Measurements from ENCODE around the gene KRTAP5-2.

The KRTAP5-2 gene

DNA sequence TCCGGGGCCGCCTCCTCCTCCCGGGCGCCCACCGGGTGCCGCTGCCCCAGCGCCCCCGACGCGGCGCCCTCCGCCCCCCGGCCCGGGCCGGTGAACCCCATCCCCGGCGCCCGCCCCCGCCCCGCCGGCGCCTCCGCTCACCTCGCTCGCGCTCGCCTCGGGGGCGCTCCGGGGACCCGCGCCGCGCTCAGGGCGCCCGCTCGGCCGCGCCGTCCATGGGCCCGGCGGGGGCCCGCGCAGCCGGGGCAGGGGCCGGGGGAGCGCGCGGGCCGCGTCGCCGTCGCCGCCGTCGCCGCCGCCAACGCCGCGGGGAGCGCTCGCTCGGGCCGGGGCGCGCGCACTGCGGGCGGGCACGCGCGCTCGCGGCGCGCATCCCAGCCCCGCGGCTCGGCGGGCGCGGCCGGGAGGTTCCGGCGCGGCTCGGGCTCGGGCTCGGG lies 26.3 kb downstream of the KRTAP5-2 start:
- H3K9ac ChIP-seq (ENCODE audit: insufficient read length), result peak overlapping the region; percentile 73

DNA sequence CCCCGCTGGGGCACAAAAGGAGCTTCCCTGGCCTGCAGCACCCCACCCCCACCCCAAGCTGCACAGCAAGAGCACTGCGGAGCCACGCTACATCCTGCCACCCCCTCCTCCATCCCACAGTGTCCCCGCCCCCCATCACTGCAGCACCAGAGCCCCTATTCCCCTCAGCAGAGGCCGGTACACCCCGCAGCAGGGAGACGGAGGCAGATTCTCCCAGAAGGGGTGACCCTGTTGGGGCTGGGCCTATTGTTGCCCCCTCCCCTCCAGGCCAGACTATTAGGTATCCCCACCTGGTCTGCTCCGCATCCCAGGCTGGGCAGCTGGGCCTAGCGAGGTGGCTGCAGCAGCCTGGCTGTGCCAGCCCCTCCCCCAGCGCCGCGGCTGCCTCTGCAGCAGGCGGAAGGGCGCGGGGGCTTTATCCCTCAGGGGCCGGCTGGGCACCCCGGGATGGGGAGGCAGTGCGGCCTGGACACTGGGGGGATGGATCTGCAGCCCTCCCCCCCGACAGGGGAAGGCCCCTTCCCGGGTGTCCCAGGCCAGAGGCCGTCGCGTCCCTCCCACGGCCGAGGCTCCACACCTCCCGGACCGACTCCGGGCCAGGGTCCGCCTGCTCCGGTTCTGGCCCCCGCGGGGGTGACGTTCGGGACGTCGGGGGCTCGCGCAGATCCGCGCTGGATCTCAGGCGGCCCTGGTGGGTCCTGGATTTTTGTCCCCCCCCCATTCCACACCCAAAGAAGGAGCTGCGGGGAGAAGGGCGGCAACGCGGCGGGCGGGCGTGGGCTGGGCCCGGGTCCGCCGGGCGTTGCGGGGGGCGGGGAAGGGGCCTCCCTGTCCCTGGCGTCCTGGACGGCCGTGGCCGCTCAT lies 27.0 kb downstream of the KRTAP5-2 start:
- H3K4me3 ChIP-seq, result peak overlapping the region; percentile 76
- DNase-seq (ENCODE audit: low read depth, low spot score), result no peak
- H3K9me3 ChIP-seq (ENCODE audit: low read depth, low read length), result no peaks in the 10 kb centered on the region
- H3K36me3 ChIP-seq (ENCODE audit: insufficient read depth, low read length), result no peaks in the 10 kb centered on the region
- peak overlapping the region; percentile 73 for H3K9ac ChIP-seq (ENCODE audit: insufficient read length)
- TF ChIP-seq EZH2 (IDR thresholded peaks at IDR 0.05), result no peak
- no peak for TF ChIP-seq FOXP2 (optimal IDR thresholded peaks at IDR 0.05; ENCODE audit: control extremely low read depth, extremely low read length, insufficient read depth)
- no peak for TF ChIP-seq POLR2AphosphoS5 (IDR thresholded peaks at IDR 0.05; ENCODE audit: borderline replicate concordance, low read depth, low read length)
- H3K27ac ChIP-seq, result no peak overlapping the region

More for the DNA sequence above, 26.3 kb downstream of the KRTAP5-2 start:
- Histone ChIP-seq H3K4me3 (peak overlapping the region; percentile 76), H3K9me3 (ENCODE audit: low read depth, low read length) (no peaks in the 10 kb centered on the region), H3K27ac (no peak overlapping the region), H3K36me3 (ENCODE audit: insufficient read depth, low read length) (no peaks in the 10 kb centered on the region)
- TF ChIP-seq FOXP2 (optimal IDR thresholded peaks at IDR 0.05; ENCODE audit: control extremely low read depth, extremely low read length, insufficient read depth), result no peak
- TF ChIP-seq EZH2 (IDR thresholded peaks at IDR 0.05), result no peak
- TF ChIP-seq POLR2AphosphoS5 (IDR thresholded peaks at IDR 0.05; ENCODE audit: borderline replicate concordance, low read depth, low read length), result no peak
- DNase-seq (ENCODE audit: low read depth, low spot score), result no peak

DNA sequence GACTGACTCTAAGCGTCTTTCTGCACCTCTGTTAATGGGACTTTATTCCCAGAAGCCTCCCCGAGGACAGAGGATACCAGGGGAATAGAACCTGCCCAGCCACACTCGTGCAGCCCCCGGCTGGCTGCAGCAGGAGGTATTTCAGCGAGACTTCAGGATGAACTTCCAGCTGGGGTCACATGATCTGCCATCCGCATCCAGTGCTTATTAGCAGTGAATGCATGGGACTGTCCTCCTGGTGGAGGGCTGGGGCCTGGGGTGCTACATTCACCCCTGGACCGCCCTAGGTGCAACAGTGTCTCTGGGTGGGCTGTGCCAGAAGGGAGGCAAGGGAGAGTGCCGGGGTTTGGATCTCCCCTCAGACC lies 27.6 kb downstream of the KRTAP5-2 start:
- Histone ChIP-seq H3K9me3 (ENCODE audit: low read depth, low read length) (no peaks in the 10 kb centered on the region), H3K36me3 (ENCODE audit: insufficient read depth, low read length) (no peaks in the 10 kb centered on the region), H3K9ac (ENCODE audit: insufficient read length) (no peak overlapping the region), H3K4me3 (0 out of 2 replicates have a peak overlapping the region, but pooled peaks have one; percentile 76), H3K27ac (no peak overlapping the region)
- DNase-seq (ENCODE audit: low read depth, low spot score), result no peak
- TF ChIP-seq FOXP2 (optimal IDR thresholded peaks at IDR 0.05; ENCODE audit: control extremely low read depth, extremely low read length, insufficient read depth) (no peak), EZH2 (IDR thresholded peaks at IDR 0.05) (no peak), POLR2AphosphoS5 (IDR thresholded peaks at IDR 0.05; ENCODE audit: borderline replicate concordance, low read depth, low read length) (no peak)

DNA sequence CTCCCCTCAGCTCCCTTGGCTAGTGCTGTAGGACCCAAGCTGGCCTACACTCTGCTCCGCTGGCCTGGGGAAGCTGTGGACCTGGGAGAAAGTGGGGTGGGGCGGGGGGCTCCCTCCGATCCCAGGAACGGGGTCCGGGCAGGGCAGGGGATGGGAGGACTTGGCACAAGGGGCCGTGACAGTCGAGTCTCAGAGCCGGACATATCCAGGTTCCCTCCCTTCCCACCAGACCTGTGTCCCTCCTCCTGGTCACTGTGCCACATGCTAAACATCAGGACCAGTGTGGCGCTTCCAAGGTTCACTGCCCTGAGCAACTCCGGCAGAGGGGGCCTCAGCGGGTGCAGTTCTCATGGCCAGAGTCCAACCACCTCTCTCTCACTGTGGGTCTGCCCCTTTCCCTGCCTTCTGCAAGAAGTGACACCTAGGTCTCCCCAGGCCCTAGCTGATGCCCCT lies 28.1 kb downstream of the KRTAP5-2 start:
- H3K36me3 ChIP-seq (ENCODE audit: insufficient read depth, low read length), result no peaks in the 10 kb centered on the region
- no peak overlapping the region for H3K9ac ChIP-seq (ENCODE audit: insufficient read length)
- no peak for DNase-seq (ENCODE audit: low read depth, low spot score)
- TF ChIP-seq EZH2 (IDR thresholded peaks at IDR 0.05), result no peak
- TF ChIP-seq FOXP2 (optimal IDR thresholded peaks at IDR 0.05; ENCODE audit: control extremely low read depth, extremely low read length, insufficient read depth), result no peak
- no peak for TF ChIP-seq POLR2AphosphoS5 (IDR thresholded peaks at IDR 0.05; ENCODE audit: borderline replicate concordance, low read depth, low read length)
- H3K9me3 ChIP-seq (ENCODE audit: low read depth, low read length), result no peaks in the 10 kb centered on the region
- H3K27ac ChIP-seq, result no peak overlapping the region
- H3K4me3 ChIP-seq, result no peak overlapping the region

DNA sequence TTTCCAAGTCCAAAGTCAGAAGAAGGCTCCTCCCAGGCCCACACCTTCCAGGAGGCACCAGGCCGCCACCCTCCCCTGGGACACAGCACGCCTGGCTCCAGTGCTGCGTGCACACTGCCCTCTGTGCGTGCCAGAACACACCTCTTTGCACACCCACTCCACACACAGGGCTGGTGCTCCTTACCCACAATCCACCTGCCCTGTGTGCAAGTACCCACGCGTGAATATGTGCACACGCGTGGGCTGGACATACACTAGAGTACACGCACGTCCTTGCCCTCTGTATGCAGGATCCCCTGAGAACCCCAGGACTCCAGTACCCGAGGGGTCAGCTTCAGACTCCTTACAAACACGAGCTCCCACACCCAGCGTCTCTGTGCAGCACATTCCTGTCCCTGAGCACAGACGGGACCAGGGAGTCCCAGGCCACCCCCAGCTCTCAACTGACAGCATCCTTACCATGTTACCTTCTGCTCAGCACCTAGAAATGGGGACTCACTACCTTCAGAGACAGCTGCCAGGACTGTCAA lies 28.8 kb downstream of the KRTAP5-2 start:
- no peaks in the 10 kb centered on the region for H3K9me3 ChIP-seq (ENCODE audit: low read depth, low read length)
- TF ChIP-seq POLR2AphosphoS5 (IDR thresholded peaks at IDR 0.05; ENCODE audit: borderline replicate concordance, low read depth, low read length) (no peak), EZH2 (IDR thresholded peaks at IDR 0.05) (no peak), FOXP2 (optimal IDR thresholded peaks at IDR 0.05; ENCODE audit: control extremely low read depth, extremely low read length, insufficient read depth) (no peak)
- no peaks in the 10 kb centered on the region for H3K36me3 ChIP-seq (ENCODE audit: insufficient read depth, low read length)
- no peak overlapping the region for H3K9ac ChIP-seq (ENCODE audit: insufficient read length)
- H3K27ac ChIP-seq, result no peak overlapping the region
- DNase-seq (ENCODE audit: low read depth, low spot score), result no peak
- H3K4me3 ChIP-seq, result no peak overlapping the region

DNA sequence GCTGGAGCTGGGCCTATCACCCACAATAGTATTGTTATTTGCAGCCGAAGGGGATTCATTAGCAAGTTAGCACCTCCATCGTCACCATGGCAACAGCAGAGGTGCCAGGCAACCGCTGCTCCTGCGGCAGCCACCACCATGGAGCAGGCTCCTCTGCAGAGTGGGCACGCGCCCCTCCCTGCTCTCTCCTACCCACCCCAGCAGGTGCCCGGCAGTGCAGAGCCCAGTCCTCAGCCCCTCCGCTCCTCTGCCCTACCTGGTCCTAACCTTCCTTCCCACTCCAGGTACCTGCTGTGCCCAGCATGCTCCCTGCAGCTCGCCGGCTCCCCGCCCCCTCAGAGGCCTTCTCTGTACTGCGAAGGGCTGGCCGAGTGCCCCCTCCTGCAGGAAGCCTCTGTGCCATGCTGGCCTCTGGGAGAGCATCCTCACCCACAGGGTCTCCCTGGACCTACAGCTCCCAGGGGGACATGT lies 29.6 kb downstream of the KRTAP5-2 start:
- H3K27ac ChIP-seq, result no peak overlapping the region
- no peak for TF ChIP-seq EZH2 (IDR thresholded peaks at IDR 0.05)
- no peak for TF ChIP-seq POLR2AphosphoS5 (IDR thresholded peaks at IDR 0.05; ENCODE audit: borderline replicate concordance, low read depth, low read length)
- DNase-seq (ENCODE audit: low read depth, low spot score), result no peak

DNA sequence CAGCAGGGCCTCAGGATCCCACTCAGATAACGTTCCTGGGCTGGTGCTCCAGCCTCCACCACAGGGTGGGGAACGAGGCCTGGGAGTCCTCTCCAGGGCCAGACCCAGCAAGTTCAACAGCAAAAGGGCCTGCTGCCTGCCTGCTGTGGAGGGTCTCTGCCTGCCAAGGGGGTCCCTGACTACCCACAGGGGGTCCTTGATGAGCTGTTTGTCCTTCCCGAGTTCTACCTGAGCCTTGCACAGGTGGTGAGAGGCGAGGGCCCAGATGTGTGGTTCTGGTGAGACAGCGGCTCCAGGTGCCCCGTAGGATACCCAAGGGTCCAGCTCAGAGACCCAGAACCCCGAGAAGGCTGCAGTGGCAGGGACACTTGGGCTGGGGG lies 30.4 kb downstream of the KRTAP5-2 start:
- Histone ChIP-seq H3K27ac (no peak overlapping the region), H3K36me3 (ENCODE audit: insufficient read depth, low read length) (no peaks in the 10 kb centered on the region), H3K9me3 (ENCODE audit: low read depth, low read length) (no peaks in the 10 kb centered on the region), H3K4me3 (no peak overlapping the region), H3K9ac (ENCODE audit: insufficient read length) (no peak overlapping the region)
- TF ChIP-seq EZH2 (IDR thresholded peaks at IDR 0.05) (no peak), POLR2AphosphoS5 (IDR thresholded peaks at IDR 0.05; ENCODE audit: borderline replicate concordance, low read depth, low read length) (no peak)
- DNase-seq (ENCODE audit: low read depth, low spot score), result no peak

More for the DNA sequence above, 29.6 kb downstream of the KRTAP5-2 start:
- Histone ChIP-seq H3K9ac (ENCODE audit: insufficient read length) (no peak overlapping the region), H3K4me3 (no peak overlapping the region), H3K9me3 (ENCODE audit: low read depth, low read length) (no peaks in the 10 kb centered on the region), H3K36me3 (ENCODE audit: insufficient read depth, low read length) (no peaks in the 10 kb centered on the region)

DNA sequence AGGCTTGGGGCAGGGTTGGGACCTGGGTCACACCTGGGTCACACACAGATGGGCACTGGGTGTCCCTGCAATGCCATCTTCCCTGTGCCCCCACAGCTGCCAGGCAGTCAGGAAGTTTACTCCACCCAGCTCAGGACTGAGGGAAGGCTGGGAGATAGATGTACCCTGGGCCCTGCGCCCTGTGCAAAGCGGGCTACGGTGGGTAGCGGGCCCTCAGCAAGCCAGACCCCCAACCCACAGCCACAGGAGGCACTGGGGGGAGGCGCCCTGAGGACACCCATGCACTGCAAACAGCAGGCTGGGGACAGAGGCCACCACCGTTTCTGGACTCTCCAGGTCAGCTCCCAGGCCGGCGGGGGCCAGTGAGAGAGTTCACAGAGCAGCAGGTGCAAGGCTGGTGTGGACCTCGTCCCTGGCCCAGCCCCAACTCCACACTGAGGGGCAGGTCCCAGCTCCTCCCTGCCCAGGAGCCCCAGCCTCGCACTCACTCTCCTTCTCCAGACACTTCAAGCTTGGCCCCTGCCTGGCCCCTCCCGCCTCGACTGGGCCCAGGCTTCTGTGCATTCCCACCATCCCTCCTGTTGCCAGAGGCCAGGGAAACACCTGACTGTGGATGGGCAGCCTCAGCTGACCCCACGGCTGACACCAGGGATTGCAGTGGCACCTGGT lies 30.9 kb downstream of the KRTAP5-2 start:
- no peaks in the 10 kb centered on the region for H3K36me3 ChIP-seq (ENCODE audit: insufficient read depth, low read length)
- no peak for DNase-seq (ENCODE audit: low read depth, low spot score)
- no peak overlapping the region for H3K4me3 ChIP-seq
- H3K27ac ChIP-seq, result no peak overlapping the region
- H3K9ac ChIP-seq (ENCODE audit: insufficient read length), result no peak overlapping the region
- H3K9me3 ChIP-seq (ENCODE audit: low read depth, low read length), result no peaks in the 10 kb centered on the region
- TF ChIP-seq FOXP2 (optimal IDR thresholded peaks at IDR 0.05; ENCODE audit: control extremely low read depth, extremely low read length, insufficient read depth) (no peak), POLR2AphosphoS5 (IDR thresholded peaks at IDR 0.05; ENCODE audit: borderline replicate concordance, low read depth, low read length) (no peak), EZH2 (IDR thresholded peaks at IDR 0.05) (no peak)
